Measurements from ENCODE around the gene TNXB.
"Not testable (repeated sequence)": the region's sequence is repeated elsewhere in the genome, so short reads cannot be mapped to it uniquely, and the experiment has no call there.

Gene TNXB

DNA sequence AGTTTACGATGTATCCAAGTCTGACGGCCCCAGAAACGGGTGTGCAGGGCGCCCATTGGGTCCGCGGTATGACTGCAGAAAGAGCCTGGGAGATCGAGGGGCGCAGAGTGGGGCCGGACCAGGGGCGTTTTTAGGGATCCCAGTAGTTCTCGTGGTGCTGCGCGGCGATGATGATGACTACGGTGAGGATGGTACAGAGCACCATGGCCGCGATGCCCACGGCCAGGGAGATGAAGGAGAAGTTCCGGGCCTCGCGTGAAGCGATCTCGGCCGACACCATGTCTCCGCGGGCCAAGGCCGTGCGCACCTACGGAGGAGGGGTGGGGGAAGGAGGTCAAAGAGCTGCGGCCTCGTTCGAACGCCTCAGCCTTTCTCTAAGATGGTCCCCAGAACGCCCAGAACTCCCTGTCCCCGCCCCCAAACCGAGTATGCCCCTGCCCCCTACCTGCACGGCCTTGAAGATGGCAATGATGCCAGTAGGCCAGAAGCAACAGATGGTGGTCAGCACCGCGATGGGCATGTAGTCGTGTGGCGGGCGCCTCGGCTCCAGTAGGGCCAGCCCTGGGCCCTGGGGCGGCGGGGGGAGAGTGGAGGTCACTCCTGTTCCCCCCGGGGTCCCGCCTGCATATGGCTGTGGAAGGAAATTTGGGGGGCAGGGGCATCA lies 40.1 kb upstream of the TNXB start:
- Mint-ChIP-seq H3K4me1 (peaks cover 75% of the 10 kb centered on the region), H3K27me3 (ENCODE audit: low read depth, poor library complexity) (peaks cover 64% of the 10 kb centered on the region), H3K4me3 (peak overlapping the region; percentile 77), H3K27ac (no peak overlapping the region), H3K9me3 (peaks cover 8% of the 10 kb centered on the region), H3K36me3 (ENCODE audit: low read depth) (peaks cover 11% of the 10 kb centered on the region)
- DNase-seq, result no peak
- TF ChIP-seq, protein P1, sequence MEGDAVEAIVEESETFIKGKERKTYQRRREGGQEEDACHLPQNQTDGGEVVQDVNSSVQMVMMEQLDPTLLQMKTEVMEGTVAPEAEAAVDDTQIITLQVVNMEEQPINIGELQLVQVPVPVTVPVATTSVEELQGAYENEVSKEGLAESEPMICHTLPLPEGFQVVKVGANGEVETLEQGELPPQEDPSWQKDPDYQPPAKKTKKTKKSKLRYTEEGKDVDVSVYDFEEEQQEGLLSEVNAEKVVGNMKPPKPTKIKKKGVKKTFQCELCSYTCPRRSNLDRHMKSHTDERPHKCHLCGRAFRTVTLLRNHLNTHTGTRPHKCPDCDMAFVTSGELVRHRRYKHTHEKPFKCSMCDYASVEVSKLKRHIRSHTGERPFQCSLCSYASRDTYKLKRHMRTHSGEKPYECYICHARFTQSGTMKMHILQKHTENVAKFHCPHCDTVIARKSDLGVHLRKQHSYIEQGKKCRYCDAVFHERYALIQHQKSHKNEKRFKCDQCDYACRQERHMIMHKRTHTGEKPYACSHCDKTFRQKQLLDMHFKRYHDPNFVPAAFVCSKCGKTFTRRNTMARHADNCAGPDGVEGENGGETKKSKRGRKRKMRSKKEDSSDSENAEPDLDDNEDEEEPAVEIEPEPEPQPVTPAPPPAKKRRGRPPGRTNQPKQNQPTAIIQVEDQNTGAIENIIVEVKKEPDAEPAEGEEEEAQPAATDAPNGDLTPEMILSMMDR (IDR thresholded peaks at IDR 0.05), result no peak

DNA sequence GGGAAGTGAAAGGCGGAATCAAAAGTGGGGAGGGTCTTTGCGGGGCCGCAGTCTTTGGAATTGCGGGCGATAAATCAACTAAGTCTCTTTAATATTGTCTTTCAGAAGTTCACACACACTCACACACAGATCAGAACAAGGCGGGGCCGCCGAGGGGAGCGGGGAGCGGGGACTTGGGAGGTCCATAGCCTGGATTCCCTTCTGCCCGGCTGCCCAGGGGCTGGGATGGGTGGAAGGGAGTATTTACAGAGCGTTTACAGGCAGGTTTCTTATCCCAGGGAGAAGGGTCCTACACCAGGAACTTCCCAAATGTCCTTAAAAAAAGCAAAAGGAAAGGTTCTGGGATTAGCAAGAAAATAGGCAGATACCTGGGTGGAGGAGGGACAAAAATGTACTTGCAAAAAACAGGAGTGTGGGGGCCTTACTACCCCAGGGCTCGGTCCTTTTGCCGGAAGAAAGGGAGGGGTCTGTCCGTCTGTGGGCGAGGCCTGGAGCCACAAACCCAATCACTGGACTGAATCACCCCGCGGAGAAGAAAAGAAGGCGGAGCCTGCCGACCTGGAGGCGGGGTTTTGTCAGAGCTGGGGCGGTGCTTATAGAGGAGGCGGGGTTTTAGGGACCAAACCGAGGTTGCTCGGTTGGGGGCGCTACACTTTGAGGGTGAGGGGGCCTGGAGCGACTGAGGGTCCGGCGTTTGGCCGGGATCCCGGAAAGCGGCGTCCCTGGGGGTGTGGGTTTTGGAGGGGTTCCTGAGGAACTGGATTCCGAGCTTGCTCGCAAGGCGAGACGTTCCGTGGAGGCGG lies 39.4 kb upstream of the TNXB start:
- H3K4me1 Mint-ChIP-seq, result peaks cover 70% of the 10 kb centered on the region
- peaks cover 64% of the 10 kb centered on the region for H3K27me3 Mint-ChIP-seq (ENCODE audit: low read depth, poor library complexity)
- H3K27ac Mint-ChIP-seq, result no peak overlapping the region
- peaks cover 11% of the 10 kb centered on the region for H3K36me3 Mint-ChIP-seq (ENCODE audit: low read depth)
- peaks cover 8% of the 10 kb centered on the region for H3K9me3 Mint-ChIP-seq
- peak overlapping the region; percentile 77 for H3K4me3 Mint-ChIP-seq
- TF ChIP-seq, protein P1 (IDR thresholded peaks at IDR 0.05), result no peak
- no peak for DNase-seq

DNA sequence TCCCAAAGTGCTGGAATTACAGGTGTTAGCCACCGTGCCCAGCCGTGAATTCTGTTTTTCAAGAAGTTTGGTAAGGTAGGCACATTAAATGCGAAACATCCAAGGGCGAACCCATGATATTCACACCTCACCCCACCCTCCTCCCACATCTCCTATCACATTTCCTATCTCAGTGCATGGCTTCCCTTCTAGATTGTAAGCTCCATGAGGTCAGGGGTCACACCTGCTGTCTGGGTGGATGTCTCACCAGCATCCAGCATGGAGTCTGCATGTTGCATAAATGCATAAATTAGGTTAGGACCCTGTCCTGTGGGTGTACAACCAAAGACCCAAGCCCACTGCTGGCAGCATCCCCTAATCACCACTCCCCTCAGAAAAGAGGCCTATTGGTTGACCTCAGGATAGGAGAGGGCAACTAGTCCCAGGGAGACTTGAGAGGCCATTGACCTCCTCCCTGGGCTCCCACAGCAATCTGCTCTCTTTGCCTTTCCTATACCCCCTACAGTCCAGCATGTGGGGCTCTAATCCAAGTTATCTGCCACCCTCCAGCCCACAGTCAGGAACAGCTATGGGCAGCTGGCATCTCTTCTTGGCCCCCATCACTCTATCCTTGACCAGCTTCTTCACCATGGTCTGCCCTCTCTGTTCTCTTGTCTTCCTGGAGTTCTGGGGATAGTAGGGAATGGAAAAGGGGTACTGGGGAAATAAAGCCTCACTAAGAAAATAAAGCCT lies 38.4 kb upstream of the TNXB start:
- Mint-ChIP-seq H3K9me3 (peaks cover 8% of the 10 kb centered on the region), H3K4me1 (peaks cover 62% of the 10 kb centered on the region), H3K4me3 (peak overlapping the region; percentile 77), H3K27ac (no peak overlapping the region), H3K36me3 (ENCODE audit: low read depth) (peaks cover 11% of the 10 kb centered on the region), H3K27me3 (ENCODE audit: low read depth, poor library complexity) (peaks cover 60% of the 10 kb centered on the region)
- no peak for DNase-seq
- TF ChIP-seq, protein P1 (IDR thresholded peaks at IDR 0.05), result no peak

DNA sequence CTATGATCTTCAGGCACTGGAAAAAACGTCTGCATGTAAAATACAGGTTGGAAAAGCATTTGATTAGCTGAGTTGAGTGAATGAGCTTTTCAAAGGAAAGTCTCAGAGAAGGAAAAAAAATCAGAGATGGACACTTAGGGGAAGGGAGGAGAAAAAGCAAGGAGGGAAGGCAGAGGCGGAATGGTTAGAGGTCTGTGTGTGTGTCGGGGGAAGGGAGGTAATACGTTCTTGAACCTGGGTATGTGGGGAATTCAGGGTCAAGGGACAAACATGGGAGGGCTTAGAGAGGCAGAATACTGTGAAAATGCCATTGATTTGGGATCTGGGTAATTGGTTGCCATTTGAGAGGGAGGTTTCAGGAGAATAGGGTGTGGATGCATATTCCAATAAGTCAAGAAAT lies 37.5 kb upstream of the TNXB start:
- Mint-ChIP-seq H3K27me3 (ENCODE audit: low read depth, poor library complexity) (peaks cover 54% of the 10 kb centered on the region), H3K4me1 (peaks cover 60% of the 10 kb centered on the region), H3K9me3 (peaks cover 8% of the 10 kb centered on the region), H3K36me3 (ENCODE audit: low read depth) (peaks cover 11% of the 10 kb centered on the region), H3K27ac (peak overlapping the region; percentile 45), H3K4me3 (peak overlapping the region; percentile 44)
- no peak for DNase-seq
- TF ChIP-seq, protein P1 (IDR thresholded peaks at IDR 0.05), result no peak

DNA sequence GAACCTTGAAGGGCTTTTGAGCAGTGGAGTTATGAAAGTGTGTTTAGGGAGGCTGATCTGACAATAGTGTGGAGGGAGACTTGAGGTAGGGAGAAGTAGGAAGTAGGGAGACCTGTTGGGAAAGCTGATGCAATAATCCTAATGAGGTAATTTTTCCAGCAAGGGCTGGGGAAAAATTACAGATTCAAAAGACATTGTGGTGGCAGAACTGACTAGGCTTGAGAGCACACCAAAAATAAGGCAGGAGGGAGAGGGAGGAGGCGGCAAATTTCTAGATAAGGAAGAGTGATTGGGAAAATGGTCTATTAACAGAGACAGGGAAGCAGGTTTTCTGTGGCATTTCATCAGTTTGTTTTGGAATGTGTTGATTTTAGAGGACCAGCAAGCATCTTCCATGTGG lies 37.1 kb upstream of the TNXB start:
- Mint-ChIP-seq H3K4me1 (peaks cover 60% of the 10 kb centered on the region), H3K27ac (peak overlapping the region; percentile 45), H3K4me3 (peak overlapping the region; percentile 44), H3K9me3 (peaks cover 8% of the 10 kb centered on the region), H3K36me3 (ENCODE audit: low read depth) (peaks cover 11% of the 10 kb centered on the region), H3K27me3 (ENCODE audit: low read depth, poor library complexity) (peaks cover 52% of the 10 kb centered on the region)
- TF ChIP-seq, protein P1 (IDR thresholded peaks at IDR 0.05), result no peak
- no peak for DNase-seq

DNA sequence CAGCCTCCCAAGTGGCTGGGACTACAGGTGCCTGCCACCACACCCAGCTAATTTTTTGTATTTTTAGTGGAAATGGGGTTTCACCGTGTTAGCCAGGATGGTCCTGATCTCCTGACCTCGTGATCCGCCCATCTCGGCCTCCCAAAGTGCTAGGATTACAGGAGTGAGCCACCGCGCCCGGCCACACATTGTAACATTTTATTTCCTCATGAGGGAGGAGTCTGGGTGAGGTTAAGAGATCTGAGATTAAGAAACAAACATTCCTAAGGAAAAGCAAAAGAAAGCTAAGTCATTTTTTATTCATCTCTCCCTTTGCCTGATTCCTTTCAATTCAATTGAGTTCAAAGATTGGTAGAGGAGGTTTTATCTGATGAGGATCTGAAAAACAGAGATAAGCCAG lies 35.1 kb upstream of the TNXB start:
- DNase-seq, H3K27ac Mint-ChIP-seq, H3K9me3 Mint-ChIP-seq, H3K4me3 Mint-ChIP-seq: not testable (repeated sequence)
- Mint-ChIP-seq H3K4me1 (peaks cover 49% of the 10 kb centered on the region), H3K36me3 (ENCODE audit: low read depth) (peaks cover 11% of the 10 kb centered on the region), H3K27me3 (ENCODE audit: low read depth, poor library complexity) (peaks cover 35% of the 10 kb centered on the region)

All from nephron progenitor cell (in vitro differentiated cells).